ENCODE measurements around the gene COL4A6.

COL4A6 gene

GRCh38 chrX:108268434-108269080, 169.7 kb downstream of the COL4A6 start:
- no peak for DNase-seq

DNA sequence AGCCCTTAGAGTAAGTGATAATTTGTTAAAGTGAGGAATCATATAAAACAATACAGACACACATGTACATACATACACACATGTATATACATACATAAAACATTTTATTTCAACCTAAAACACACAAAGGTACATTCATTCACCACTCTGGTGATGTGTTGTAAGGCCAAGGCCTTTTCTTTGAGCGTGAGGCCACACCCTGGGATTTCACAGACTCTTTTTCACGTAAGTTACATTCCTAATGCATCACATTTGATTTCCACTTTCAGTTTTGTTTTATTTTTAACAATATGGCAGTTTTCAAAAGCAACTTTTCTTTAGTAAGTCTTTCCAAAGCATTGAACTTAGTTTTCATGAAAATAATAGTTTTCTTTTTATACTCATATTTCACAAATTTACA, 170.7 kb downstream of the COL4A6 start:
- no peak for DNase-seq

GRCh38 chrX:108264376-108264775, 173.8 kb downstream of the COL4A6 start:
- no peak for DNase-seq

- no peak for DNase-seq
Observed at GRCh38 chrX:108261549-108262203, 176.5 kb downstream of the COL4A6 start.

GRCh38 chrX:108257556-108257955, 180.7 kb downstream of the COL4A6 start:
- DNase-seq: no peak

DNA sequence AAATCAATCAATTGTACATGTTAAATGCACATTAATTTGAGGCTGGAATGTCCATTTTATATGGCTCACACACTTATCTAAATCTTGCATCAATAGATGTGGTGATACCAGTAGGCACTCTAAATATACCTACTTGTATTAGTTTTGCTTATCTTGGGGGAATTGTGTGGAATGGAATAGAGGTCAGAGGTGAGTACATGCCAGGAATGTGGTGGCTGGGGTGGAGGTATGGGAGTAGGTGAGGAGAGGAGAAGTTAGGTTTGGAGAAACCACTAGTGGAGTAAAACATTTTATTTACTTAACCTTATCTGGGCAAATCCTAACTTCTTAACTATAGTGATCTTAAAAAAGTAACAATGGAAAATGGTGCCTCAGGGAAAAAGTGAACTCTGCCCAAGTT, 183.6 kb downstream of the COL4A6 start:
- DNase-seq: no peak

DNA sequence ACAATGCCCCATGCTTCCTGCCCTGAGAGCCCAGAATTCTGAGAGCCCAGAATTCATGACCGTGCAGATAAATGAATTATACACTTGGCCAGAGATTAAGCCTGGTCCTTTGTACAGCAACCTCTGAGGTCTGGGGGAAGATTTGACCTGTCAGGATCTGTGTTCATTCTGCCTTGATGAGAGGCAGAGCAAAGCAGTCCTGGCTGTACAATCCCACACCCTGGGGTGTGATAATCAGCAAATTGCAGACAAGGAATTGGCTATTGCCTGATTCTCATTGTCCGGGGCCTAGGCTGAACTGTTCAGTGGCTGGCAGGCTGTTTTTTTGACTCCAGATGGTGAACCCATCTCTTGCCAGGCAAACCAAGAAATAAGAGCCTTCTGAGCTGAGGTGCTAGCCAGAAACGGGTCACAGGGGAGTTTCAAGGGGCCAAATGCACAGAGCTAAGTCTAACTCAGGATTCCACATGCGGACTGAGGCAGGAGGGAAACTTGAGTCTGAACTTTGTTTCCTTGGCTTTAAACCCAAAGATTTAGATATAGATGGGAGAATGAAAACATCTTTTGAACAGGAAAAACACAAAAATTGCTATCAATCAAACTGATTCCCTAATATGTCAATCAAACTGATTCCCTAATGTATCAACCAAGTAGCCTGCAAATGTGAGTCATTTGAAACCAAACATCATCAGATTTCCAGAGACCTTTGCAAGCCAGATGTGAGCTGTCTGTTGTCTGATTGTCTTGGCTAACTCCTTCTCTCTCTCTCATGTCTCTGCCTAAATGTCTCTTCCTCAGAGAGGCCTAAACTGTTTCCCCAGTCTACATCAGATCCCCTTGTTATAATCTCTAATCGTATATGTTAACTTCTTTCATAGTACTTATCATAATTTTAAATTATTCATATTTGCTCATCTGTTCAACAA, 187.3 kb downstream of the COL4A6 start:
- no peak for DNase-seq

DNA sequence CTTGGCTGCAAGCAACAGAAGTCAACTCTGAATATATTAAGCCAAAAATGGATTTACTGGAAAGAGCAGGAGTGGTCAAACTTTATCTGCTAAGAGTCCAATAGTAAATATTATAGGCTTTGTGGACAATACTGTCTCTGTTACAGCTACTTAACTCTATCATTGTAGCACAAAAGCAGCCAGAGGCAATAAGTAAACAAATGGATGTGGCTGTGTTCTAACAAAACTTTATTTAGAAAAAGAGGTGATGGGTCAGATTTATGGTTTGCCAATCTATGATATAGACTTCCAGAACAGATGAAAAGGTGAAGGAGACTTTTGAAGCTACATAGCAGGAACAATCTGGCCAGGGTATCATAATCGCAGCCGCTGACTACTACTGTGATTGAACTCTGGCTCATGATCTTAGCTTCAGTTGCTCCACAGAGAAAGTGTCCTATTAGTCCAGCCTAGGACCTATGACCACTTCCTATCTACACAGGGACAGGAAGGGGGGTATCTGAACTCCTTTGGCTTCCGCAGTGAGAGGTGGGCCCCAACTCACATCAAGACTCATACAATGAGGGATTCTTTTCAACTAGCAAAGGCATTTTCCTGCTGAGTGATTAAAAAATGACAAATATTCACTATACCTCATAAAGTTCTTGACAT, 191.8 kb downstream of the COL4A6 start:
- no peak for DNase-seq

- no peak for DNase-seq
Observed at GRCh38 chrX:108245462-108245861, 192.8 kb downstream of the COL4A6 start.

- DNase-seq: no peak
Observed at GRCh38 chrX:108235986-108236385, 202.2 kb downstream of the COL4A6 start.

DNA sequence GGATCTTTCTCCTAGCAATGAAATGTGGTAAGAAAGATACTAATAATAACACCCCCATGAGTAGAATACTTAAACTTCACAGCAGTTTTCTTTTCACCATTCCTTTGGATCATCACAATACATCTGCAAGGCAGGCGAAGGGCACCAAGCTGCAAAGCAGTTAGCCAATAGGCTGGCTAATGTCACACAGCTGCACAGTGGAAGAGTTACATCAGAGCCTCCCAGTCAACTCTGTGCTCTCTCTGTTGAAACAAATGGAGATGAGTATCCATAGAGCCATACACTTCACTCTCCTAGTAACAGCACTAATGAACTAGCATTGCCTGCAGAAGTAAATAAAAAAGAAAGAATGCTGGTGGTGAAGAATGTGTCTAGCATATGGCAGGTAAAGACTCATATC, 207.6 kb downstream of the COL4A6 start:
- no peak for DNase-seq

DNA sequence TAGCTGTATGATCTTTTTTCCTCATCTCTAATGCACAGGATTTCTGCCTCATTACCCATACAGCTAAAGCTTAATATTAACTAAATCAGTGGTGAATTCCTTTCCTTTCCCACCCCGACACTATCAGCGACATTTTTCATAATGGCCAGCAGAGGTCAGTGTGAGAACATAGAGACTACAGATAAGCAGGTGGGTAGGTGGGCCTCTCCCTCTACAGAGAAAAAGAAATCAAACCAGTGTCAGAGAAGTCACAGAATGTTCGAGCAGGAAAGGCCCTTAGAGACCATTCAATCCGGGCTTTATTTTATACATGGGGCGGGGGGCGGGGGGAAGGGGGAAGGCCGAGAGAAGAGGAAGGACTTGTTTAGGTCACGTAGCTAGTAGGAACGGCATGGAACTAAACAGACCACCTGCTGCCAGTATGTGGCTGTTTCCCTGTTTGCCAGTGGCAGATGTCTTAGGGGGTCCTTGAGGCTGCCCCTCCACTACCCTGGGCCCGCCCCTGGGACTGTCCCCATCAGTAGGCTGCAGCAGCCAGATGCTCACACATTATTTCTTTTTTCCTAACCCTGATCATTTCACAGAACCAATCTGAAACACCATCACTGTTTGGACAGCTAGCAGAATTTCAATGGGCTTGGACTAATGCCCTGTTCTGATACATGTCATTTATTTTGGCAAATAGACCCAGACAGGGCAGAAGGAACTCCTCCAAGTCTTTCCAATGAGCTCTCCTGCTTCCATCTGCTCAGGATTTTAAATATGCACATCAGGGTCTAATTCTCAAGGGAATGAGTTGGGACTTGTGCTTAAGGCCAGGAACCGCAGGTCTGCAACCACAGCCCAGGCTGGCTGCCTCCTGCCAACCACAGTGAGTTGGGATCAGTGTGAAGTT, 213.2 kb downstream of the COL4A6 start:
- peak; percentile 56 for DNase-seq

DNA sequence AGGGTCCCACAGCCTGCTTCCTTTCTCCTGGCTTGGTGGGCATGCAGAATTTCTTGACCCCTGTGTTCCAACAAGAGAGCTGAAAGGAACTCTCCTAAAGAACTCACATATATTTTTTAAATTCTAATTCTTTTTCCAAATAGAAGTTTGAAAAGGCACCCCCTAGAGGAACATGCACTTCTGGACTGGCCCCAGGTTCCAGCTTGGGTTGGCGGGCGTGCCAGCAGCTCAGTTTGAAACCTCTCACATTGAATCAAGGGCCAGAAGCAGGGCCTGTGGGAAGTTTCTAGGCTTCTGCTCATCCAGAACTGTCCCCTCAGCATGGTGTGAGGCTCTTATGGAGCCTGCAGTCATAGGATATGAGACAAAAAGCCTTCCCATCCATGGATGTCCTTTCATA, 214.0 kb downstream of the COL4A6 start:
- no peak for DNase-seq

GRCh38 chrX:108223585-108223984, 214.6 kb downstream of the COL4A6 start:
- no peak for DNase-seq

- no peak for DNase-seq
Observed at GRCh38 chrX:108221301-108221864, 216.8 kb downstream of the COL4A6 start.

DNA sequence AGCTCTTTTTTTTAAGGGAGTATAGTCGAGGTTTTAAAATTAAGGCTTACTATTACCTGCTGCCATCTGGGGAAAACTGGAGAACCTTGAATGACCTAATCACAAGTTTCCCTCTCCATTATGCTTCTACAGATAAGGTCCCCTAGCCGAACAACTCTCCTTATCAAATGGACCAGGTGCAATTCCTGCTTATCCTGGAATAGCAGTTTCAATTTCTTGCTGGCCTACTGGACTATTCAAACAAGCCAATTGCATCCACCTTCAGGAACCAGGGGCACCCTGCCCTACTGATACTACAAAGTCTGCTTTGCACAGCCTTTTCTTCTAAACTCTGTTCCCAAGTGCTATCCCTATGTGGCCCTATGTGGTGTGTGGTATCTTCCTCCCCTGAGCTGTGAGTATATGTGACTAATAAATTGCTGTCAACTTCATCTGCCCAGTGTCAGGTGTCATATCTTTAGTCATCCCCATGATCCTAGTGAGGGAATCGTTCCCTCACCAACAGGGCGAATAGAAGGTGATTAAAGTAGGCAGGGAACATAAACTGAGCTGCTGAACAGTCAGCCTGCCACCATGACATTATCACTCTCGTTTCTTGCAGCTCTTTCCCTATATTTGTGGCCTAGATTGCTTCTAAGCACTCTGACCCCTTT, 218.1 kb downstream of the COL4A6 start:
- no peak for DNase-seq

DNA sequence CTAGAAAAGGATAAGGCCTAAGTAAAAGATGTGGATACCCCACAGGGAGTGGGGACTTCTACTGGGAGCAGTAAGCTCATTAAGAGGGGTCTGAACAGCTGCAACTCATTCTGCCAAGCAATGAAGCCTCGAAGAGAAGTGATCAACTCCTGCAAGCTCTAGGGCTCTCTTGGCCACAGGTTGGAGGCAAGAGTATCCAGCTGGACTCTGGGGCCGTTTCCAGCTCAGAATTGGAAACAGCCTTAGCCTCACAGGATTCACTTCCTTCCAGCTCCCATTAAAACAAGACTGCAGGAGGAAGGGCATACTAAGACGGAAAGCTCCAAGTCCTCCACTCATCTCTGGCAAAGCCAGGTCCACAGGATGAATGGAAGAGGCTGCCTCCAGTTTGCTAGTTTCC, 220.3 kb downstream of the COL4A6 start:
- no peak for DNase-seq

GRCh38 chrX:108216919-108217571, 221.2 kb downstream of the COL4A6 start:
- DNase-seq: no peak

GRCh38 chrX:108216405-108216804, 221.8 kb downstream of the COL4A6 start:
- no peak for DNase-seq

- DNase-seq: no peak
Observed at GRCh38 chrX:108211301-108211700, 226.9 kb downstream of the COL4A6 start.

Measured in islet precursor cell (in vitro differentiated cells).